Psoas muscle (tissue), 8 donors: ENCODE measurements around the gene LRCH4. TPM values are rescaled to one million over a fixed set of nuclear protein-coding genes. Genes with fewer than 3 reads are reported as not detected.

Experiments used
- ATAC-seq, 4 donors: fragments of 200-7000 bp; cut with Tn5 transposase; one replicate each; pipeline ENCODE4 v1.9.1; 2020; ENCODE audit warnings: moderate library complexity in 3 of 4, mild to moderate bottlenecking in 2 of 4
- DNase-seq, 2 donors: peaks; one replicate each; pipeline ENCODE4 v3.0.0-alpha.2; 2020
- H3K27ac ChIP-seq: fragments of 200-600 bp; one replicate; pipeline ENCODE4 v1.8.0; 2022
- H3K27me3 ChIP-seq, 3 donors: fragments of 200-600 bp in 1 of 3; one replicate each; pipeline versions ENCODE4 v1.6.1 to v1.8.0; 2013 to 2022; ENCODE audit warnings: low read length in 2 of 3, mild to moderate bottlenecking in 2 of 3, moderate library complexity in 1 of 3; ENCODE audit not compliant: insufficient read depth in 3 of 3
- H3K36me3 ChIP-seq, 2 donors: fragments of 200-600 bp in 1 of 2; one replicate each; pipeline versions ENCODE4 v1.6.1 to v1.8.0; 2013 to 2022; ENCODE audit warnings: low read depth in 1 of 2, mild to moderate bottlenecking in 1 of 2, moderate library complexity in 1 of 2; ENCODE audit not compliant: insufficient read depth in 1 of 2
- H3K4me1 ChIP-seq: fragments of 200-600 bp; one replicate; pipeline ENCODE4 v1.8.0; 2022
- H3K4me3 ChIP-seq: fragments of 200-600 bp; one replicate; pipeline ENCODE4 v1.8.0; 2022; ENCODE audit warnings: mild to moderate bottlenecking
- H3K9me3 ChIP-seq: fragments of 200-600 bp; one replicate; pipeline ENCODE4 v1.8.0; 2022
- CTCF ChIP-seq: fragments of 200-600 bp; IDR thresholded peaks from one replicate; pipeline ENCODE4 v1.8.0; 2022; ENCODE audit warnings: antibody characterized with exemption
- WGBS, 3 donors: extraction: QIAGEN DNeasy Blood & Tissue Kit; methylation state at CpG; one replicate each; pipeline versions ENCODE4 v1.1.6 to v1.1.7; 2013; 5-methylcytosine and 5-hydroxymethylcytosine counted together
- intact Hi-C, 2 donors: fragments of 100-400 bp; cut with DNase I; formaldehyde crosslinking; loops; one replicate each; pipeline versions ENCODE4 v1.11.0 to v1.14.2; 2022
- polyA plus RNA-seq, 3 donors: library from polyadenylated mRNA; stranded (reverse); fragments of 200-250 nt; gene quantifications; one replicate each; pipeline ENCODE4 v1.2.3, GENCODE V29; 2013
- total RNA-seq, 4 donors: library from RNA; stranded (reverse); fragmentation: NEBNext Ultra II Directional in 2 of 4; extraction: Animal tissue kit (Norgen Biotek cat#: 25700) in 2 of 4; gene quantifications; one replicate each; pipeline versions ENCODE4 v1.2.1 to v1.2.4, GENCODE V29; 2021 to 2023
- donor health status: healthy with polysubstance abuse.
- donor health status: DM: no; HTN: no; CAD: no; lungs with moderate emphysema.
- donor health status: Bipolar disorder and iron deficiency.
- donor health status: healthy.
- donor health status: DM: yes; HTN: yes; CAD: no.
- donor health status: DM: no; HTN: no; CAD: no.
- donor health status: DM: no; HTN: no; CAD: no.
- donor health status: DM: yes; HTN: yes; CAD: no.

LRCH4 gene
- total and polyA plus RNA-seq, 7 donors: 16.7 to 41.5 (median 33.5) TPM

GRCh38 chr7:100623951-100624824 is 38.3 kb upstream of the LRCH4 start:
- intact Hi-C loops: no loop called here
- WGBS, 3 donors: 81 to 88% (median 82%) methylated on average over 15 of the region's 15 CpGs
- peaks cover 0 to 9% (median 0%) of the 10 kb centered on the region in 3 donors for H3K27me3 ChIP-seq
- no peak for ATAC-seq
- DNase-seq: no peak
- H3K4me1 ChIP-seq: peaks cover 8% of the 10 kb centered on the region
- no peak overlapping the region for H3K4me3 ChIP-seq
- no peak for TF ChIP-seq CTCF
- H3K9me3 ChIP-seq: no peaks in the 10 kb centered on the region
- no peaks in the 10 kb centered on the region for H3K36me3 ChIP-seq
- H3K27ac ChIP-seq: no peak overlapping the region

GRCh38 chr7:100621554-100621953 is 35.6 kb upstream of the LRCH4 start:
- no peaks in the 10 kb centered on the region for H3K9me3 ChIP-seq
- H3K27me3 ChIP-seq: no peaks in the 10 kb centered on the region
- DNase-seq (no peak), ATAC-seq (no peak)
- intact Hi-C loops: no loop called here
- TF ChIP-seq CTCF: no peak
- WGBS, 3 donors: 73 to 74% (median 74%) methylated on average over 8 of the region's 8 CpGs
- H3K36me3 ChIP-seq: no peaks in the 10 kb centered on the region
- no peak overlapping the region for H3K4me3 ChIP-seq
- peaks cover 3% of the 10 kb centered on the region for H3K4me1 ChIP-seq
- no peak overlapping the region for H3K27ac ChIP-seq

GRCh38 chr7:100620804-100621203 is 34.9 kb upstream of the LRCH4 start:
- no peaks in the 10 kb centered on the region for H3K4me1 ChIP-seq
- DNase-seq (no peak), ATAC-seq (no peak)
- no peaks in the 10 kb centered on the region for H3K9me3 ChIP-seq
- no peaks in the 10 kb centered on the region for H3K27me3 ChIP-seq
- H3K36me3 ChIP-seq: no peaks in the 10 kb centered on the region
- WGBS, 3 donors: 93 to 96% (median 95%) methylated on average over 23 of the region's 23 CpGs
- no peak for TF ChIP-seq CTCF
- intact Hi-C loops: no loop called here
- no peak overlapping the region for H3K4me3 ChIP-seq
- no peak overlapping the region for H3K27ac ChIP-seq

GRCh38 chr7:100620239-100620638 is 34.3 kb upstream of the LRCH4 start:
- Histone ChIP-seq H3K9me3 (no peaks in the 10 kb centered on the region), H3K27me3 (no peaks in the 10 kb centered on the region), H3K4me1 (no peaks in the 10 kb centered on the region), H3K27ac (no peak overlapping the region), H3K36me3 (peaks cover 0 to 4% of the 10 kb centered on the region in 2 donors), H3K4me3 (no peak overlapping the region)
- no peak for TF ChIP-seq CTCF
- 90 to 95% (median 94%) methylated on average over 6 of the region's 6 CpGs for WGBS, 3 donors
- ATAC-seq: no peak
- no peak for DNase-seq
- intact Hi-C loops: no loop called here
